Neuronal stem cell (in vitro differentiated cells): ENCODE data around the gene LGALS9B.
"Not testable (repeated sequence)": the region's sequence is repeated elsewhere in the genome, so short reads cannot be mapped to it uniquely, and the experiment has no call there.

Experiments
- DNase-seq: peaks from one replicate; pipeline ENCODE4 v3.0.0-alpha.2; 2013; ENCODE audit warnings: low spot score
- H2AFZ ChIP-seq: one replicate; pipeline ENCODE4 v1.6.1; 2013; ENCODE audit warnings: mild to moderate bottlenecking, low read length, inconsistent platforms
- H2AK5ac ChIP-seq: 2 replicates; pipeline ENCODE4 v1.6.1; 2013; ENCODE audit warnings: low read depth, mild to moderate bottlenecking, inconsistent platforms, low read length, moderate library complexity, mixed read lengths
- H2BK120ac ChIP-seq: 2 replicates; pipeline ENCODE4 v1.6.1; 2013; ENCODE audit warnings: low read depth, mild to moderate bottlenecking, inconsistent platforms, low read length, moderate library complexity, mixed read lengths
- H2BK12ac ChIP-seq: one replicate; pipeline ENCODE4 v1.6.1; 2013; ENCODE audit warnings: low read length, inconsistent platforms
- H2BK15ac ChIP-seq: 2 replicates; pipeline ENCODE4 v1.6.1; 2013; ENCODE audit warnings: mild to moderate bottlenecking, low read length, inconsistent platforms, mixed read lengths
- H2BK5ac ChIP-seq: one replicate; pipeline ENCODE4 v1.6.1; 2013; ENCODE audit warnings: inconsistent platforms, mild to moderate bottlenecking, low read length, moderate library complexity
- H3K14ac ChIP-seq: one replicate; pipeline ENCODE4 v1.6.1; 2013; ENCODE audit warnings: low read length, inconsistent platforms
- H3K18ac ChIP-seq: 2 replicates; pipeline ENCODE4 v1.6.1; 2013; ENCODE audit warnings: low read length, inconsistent platforms
- H3K23ac ChIP-seq: 2 replicates; pipeline ENCODE4 v1.6.1; 2013; ENCODE audit warnings: low read depth, mild to moderate bottlenecking, mixed read lengths, low read length, inconsistent platforms; ENCODE audit not compliant: poor library complexity
- H3K27ac ChIP-seq: replicated peaks from 3 replicates; pipeline ENCODE4 v1.5.1; 2013; ENCODE audit warnings: low read length, inconsistent platforms
- H3K27me3 ChIP-seq, 3 experiments: 2 replicates each; pipeline ENCODE4 v1.6.1; 2013; ENCODE audit warnings: low read length in 3 of 3, mild to moderate bottlenecking in 2 of 3, inconsistent platforms in 1 of 3, low read depth in 1 of 3, mixed read lengths in 1 of 3, moderate library complexity in 1 of 3; ENCODE audit not compliant: control insufficient read depth in 3 of 3, insufficient read depth in 3 of 3
- H3K36me3 ChIP-seq, 2 donors: replicated peaks in 1 of 2; 2 replicates each; pipeline ENCODE4 v1.6.1; 2013; ENCODE audit warnings: low read length in 2 of 2; ENCODE audit not compliant: control insufficient read depth in 2 of 2, insufficient read depth in 2 of 2
- H3K4ac ChIP-seq: 2 replicates; pipeline ENCODE4 v1.6.1; 2013; ENCODE audit warnings: inconsistent platforms, mild to moderate bottlenecking, low read length, moderate library complexity
- H3K4me1 ChIP-seq, 2 donors: 1 replicate in 1 of 2; 2 replicates in 1 of 2; pipeline ENCODE4 v1.6.1; 2013; ENCODE audit warnings: low read length in 2 of 2, low read depth in 1 of 2; ENCODE audit not compliant: control insufficient read depth in 2 of 2, insufficient read depth in 1 of 2
- H3K4me2 ChIP-seq: one replicate; pipeline ENCODE4 v1.6.1; 2013; ENCODE audit warnings: mild to moderate bottlenecking, low read length, inconsistent platforms; ENCODE audit not compliant: insufficient read depth, poor library complexity, severe bottlenecking
- H3K4me3 ChIP-seq, 2 donors: 2 replicates each; pipeline ENCODE4 v1.5.1; 2013; ENCODE audit warnings: low read length in 2 of 2, mild to moderate bottlenecking in 2 of 2, inconsistent platforms in 1 of 2, moderate library complexity in 1 of 2
- H3K79me1 ChIP-seq: one replicate; pipeline ENCODE4 v1.6.1; 2013; ENCODE audit warnings: low read depth, mild to moderate bottlenecking, inconsistent platforms, low read length, moderate library complexity
- H3K9ac ChIP-seq: one replicate; pipeline ENCODE4 v1.6.1; 2013; ENCODE audit warnings: mild to moderate bottlenecking, low read depth, low read length, inconsistent platforms; ENCODE audit not compliant: poor library complexity
- H3K9me3 ChIP-seq, 2 donors: replicated peaks in 1 of 2; 2 replicates each; pipeline versions ENCODE3 to v1.6.1; 2013; ENCODE audit warnings: low read length in 2 of 2, mild to moderate bottlenecking in 2 of 2, inconsistent platforms in 1 of 2, low read depth in 1 of 2, mixed read lengths in 1 of 2, moderate library complexity in 1 of 2; ENCODE audit not compliant: control insufficient read depth in 2 of 2, insufficient read depth in 1 of 2
- H4K8ac ChIP-seq: one replicate; pipeline ENCODE4 v1.6.1; 2013; ENCODE audit warnings: low read depth, mild to moderate bottlenecking, inconsistent platforms, low read length, moderate library complexity
- H4K91ac ChIP-seq: one replicate; pipeline ENCODE4 v1.6.1; 2013; ENCODE audit warnings: low read length, low read depth, mild to moderate bottlenecking, inconsistent platforms; ENCODE audit not compliant: poor library complexity
- WGBS, 2 donors: extraction: QIAGEN DNeasy Blood & Tissue Kit; methylation state at CpG; one replicate each; pipeline ENCODE4 v1.1.7; 2013; ENCODE audit warnings: missing lambda C conversion rate in 2 of 2, mixed read lengths in 1 of 2; ENCODE audit not compliant: insufficient read length in 2 of 2, insufficient replicate concordance in 1 of 2; ENCODE audit errors: extremely low coverage in 2 of 2; 5-methylcytosine and 5-hydroxymethylcytosine counted together

Gene LGALS9B

GRCh38 chr17:20465535-20465934, 1.8 kb downstream of the LGALS9B start:
- H2BK12ac ChIP-seq, H3K4me3 ChIP-seq, H4K91ac ChIP-seq, H2BK120ac ChIP-seq, H2AK5ac ChIP-seq, H3K4ac ChIP-seq, H3K4me1 ChIP-seq, H2AFZ ChIP-seq, H3K9ac ChIP-seq, H2BK5ac ChIP-seq, H3K79me1 ChIP-seq, H3K23ac ChIP-seq, H4K8ac ChIP-seq, H3K27me3 ChIP-seq, H3K14ac ChIP-seq, H3K36me3 ChIP-seq, DNase-seq, H3K18ac ChIP-seq, H3K9me3 ChIP-seq, H3K27ac ChIP-seq, H2BK15ac ChIP-seq, H3K4me2 ChIP-seq: not testable (repeated sequence)
- WGBS, 2 donors, result no CpG with 5 or more reads among the region's 12 CpGs

GRCh38 chr17:20464854-20465414, 2.4 kb downstream of the LGALS9B start:
- H3K27ac ChIP-seq, H3K18ac ChIP-seq, H4K91ac ChIP-seq, H3K36me3 ChIP-seq, DNase-seq, H3K79me1 ChIP-seq, H3K14ac ChIP-seq, H2BK120ac ChIP-seq, H3K4me1 ChIP-seq, H3K4me3 ChIP-seq, H3K23ac ChIP-seq, H3K4ac ChIP-seq, H3K9me3 ChIP-seq, H2AK5ac ChIP-seq, H3K27me3 ChIP-seq, H2BK12ac ChIP-seq, H2AFZ ChIP-seq, H4K8ac ChIP-seq, H2BK15ac ChIP-seq, H2BK5ac ChIP-seq, H3K9ac ChIP-seq, H3K4me2 ChIP-seq: not testable (repeated sequence)
- no CpG with 5 or more reads among the region's 9 CpGs for WGBS, 2 donors

- not testable (repeated sequence) for H2AFZ ChIP-seq, H2BK5ac ChIP-seq, H2BK15ac ChIP-seq, H2BK12ac ChIP-seq, H3K79me1 ChIP-seq, H3K27me3 ChIP-seq, H3K27ac ChIP-seq, DNase-seq, H3K4me2 ChIP-seq, H3K4me1 ChIP-seq, H3K9ac ChIP-seq, H3K18ac ChIP-seq, H3K14ac ChIP-seq, H3K4me3 ChIP-seq, H2BK120ac ChIP-seq, H2AK5ac ChIP-seq, H3K4ac ChIP-seq, H4K91ac ChIP-seq, H3K23ac ChIP-seq, H3K36me3 ChIP-seq, H4K8ac ChIP-seq, H3K9me3 ChIP-seq
- WGBS, 2 donors, result no CpG with 5 or more reads among the region's 3 CpGs
These were observed 5.2 kb downstream of the LGALS9B start for GRCh38 chr17:20462158-20462557.

GRCh38 chr17:20457848-20458381, 9.4 kb downstream of the LGALS9B start:
- not testable (repeated sequence) for H3K14ac ChIP-seq, H3K18ac ChIP-seq, H2BK5ac ChIP-seq, H4K8ac ChIP-seq, H3K4me2 ChIP-seq, H3K36me3 ChIP-seq, H2BK120ac ChIP-seq, H3K9ac ChIP-seq, H2BK15ac ChIP-seq, H3K9me3 ChIP-seq, H2AK5ac ChIP-seq, H3K27ac ChIP-seq, H2BK12ac ChIP-seq, H3K4me3 ChIP-seq, H3K79me1 ChIP-seq, H2AFZ ChIP-seq, H3K27me3 ChIP-seq, H3K4ac ChIP-seq, H3K4me1 ChIP-seq, DNase-seq, H4K91ac ChIP-seq, H3K23ac ChIP-seq
- WGBS, 2 donors, result no CpG with 5 or more reads among the region's 10 CpGs
